A673 (cell line): ENCODE data around the gene PRKCA.

Source experiments
- CTCF ChIP-seq: fragments of 300-800, 200-600 bp; sonication (generic); conservative IDR thresholded peaks from 2 replicates; pipeline ENCODE4 v1.5.1; 2017; ENCODE audit warnings: low read depth, mild to moderate bottlenecking, antibody characterized with exemption, low read length, moderate library complexity, mixed read lengths
- EZH2 ChIP-seq: fragments of 200-600 bp; sonication (generic); IDR thresholded peaks from 2 replicates; pipeline ENCODE4 v1.6.1; 2017; ENCODE audit warnings: borderline replicate concordance, low read depth, mild to moderate bottlenecking, mixed read lengths, antibody characterized with exemption, low read length; ENCODE audit not compliant: poor library complexity, severe bottlenecking

- TF ChIP-seq CTCF (no peak), EZH2 (no peak)
Measured at GRCh38 chr17:66677201-66677981, 375.0 kb downstream of the PRKCA start.
